Putamen (tissue), 1 donor: ENCODE measurements around the gene SURF4.
"Not testable (repeated sequence)": the region's sequence is repeated elsewhere in the genome, so short reads cannot be mapped to it uniquely, and the experiment has no call there.

Experiments used
- DNase-seq: peaks from one replicate; pipeline ENCODE4 v3.0.0-alpha.2; 2016; ENCODE audit warnings: low spot score

Gene SURF4

DNA sequence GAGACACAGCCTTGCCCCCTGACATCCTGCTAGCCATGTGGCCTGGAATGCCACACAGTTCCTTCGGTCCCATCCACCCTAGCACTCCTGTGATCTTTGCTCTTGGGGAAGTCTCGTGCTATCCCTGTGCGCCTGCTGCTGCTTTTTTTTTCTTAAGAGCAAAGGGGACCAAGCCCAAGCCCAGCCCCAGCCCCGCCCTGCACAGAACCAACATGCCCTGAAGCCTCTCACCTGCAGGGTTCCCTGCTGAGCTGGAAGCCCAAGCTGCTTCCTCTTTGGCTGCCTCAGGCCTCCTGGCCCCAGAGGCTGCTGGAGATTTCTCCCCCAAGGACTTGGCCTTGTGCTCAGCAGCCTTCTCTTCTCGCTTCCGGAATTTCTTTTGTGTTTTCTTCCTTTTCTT is 41.7 kb downstream of the SURF4 start:
- no peak for DNase-seq

DNA sequence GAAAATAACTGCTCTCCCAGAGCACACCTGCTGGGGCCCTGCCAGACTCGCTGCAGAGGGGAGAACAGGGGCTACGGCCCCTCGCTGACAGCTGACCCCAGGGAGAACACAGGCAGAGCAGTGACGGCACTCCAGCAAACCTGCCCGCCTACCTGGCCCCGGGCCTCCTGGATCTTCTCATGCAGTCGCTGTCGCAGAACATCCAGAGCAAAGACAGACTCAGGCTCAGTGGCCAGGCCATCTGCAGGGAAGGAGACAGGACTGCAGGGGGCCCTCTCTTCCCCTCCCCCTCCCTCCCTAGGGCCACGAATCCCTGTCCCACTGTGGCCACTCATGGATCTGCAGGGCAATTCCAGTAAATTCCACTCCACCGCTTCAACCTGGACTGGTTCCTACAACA is 42.3 kb downstream of the SURF4 start:
- DNase-seq, result no peak

DNA sequence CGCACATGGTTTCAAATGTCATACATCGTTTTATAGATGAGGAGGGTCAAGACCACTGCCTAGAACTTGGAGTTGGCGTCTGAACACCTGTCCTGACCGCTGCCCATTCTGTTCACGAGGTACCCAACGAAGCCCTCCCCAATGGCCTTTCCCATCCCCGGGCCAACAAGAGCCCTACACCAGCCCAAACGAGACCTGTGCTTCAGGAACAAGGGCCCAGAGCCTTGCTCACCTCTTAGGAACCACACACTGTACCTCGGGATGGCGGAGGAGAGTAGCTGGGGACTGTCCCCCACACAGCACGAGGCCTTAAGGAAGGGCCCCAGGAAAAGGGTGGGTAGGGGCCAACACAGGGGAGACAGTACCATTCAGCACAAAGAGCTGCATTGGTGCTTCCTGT is 42.8 kb downstream of the SURF4 start:
- DNase-seq, result no peak

DNA sequence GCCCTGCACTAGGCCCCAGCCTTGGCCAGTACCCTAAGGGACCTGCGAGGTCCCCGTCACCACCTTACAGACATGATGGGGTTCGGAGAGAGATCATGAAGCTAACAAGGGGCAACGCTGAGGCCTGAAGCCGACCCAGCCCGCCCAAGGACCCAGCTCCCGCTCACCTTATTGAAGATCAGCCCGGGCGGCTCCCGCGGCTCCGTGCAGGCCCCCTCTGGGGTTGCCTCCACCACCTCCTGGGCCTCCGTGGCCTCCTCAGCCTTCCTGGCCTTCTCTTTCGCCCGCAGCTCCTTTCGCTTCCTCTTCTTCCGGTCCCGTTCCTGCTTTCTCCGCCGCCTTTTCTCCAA is 43.5 kb downstream of the SURF4 start:
- DNase-seq, result no peak

DNA sequence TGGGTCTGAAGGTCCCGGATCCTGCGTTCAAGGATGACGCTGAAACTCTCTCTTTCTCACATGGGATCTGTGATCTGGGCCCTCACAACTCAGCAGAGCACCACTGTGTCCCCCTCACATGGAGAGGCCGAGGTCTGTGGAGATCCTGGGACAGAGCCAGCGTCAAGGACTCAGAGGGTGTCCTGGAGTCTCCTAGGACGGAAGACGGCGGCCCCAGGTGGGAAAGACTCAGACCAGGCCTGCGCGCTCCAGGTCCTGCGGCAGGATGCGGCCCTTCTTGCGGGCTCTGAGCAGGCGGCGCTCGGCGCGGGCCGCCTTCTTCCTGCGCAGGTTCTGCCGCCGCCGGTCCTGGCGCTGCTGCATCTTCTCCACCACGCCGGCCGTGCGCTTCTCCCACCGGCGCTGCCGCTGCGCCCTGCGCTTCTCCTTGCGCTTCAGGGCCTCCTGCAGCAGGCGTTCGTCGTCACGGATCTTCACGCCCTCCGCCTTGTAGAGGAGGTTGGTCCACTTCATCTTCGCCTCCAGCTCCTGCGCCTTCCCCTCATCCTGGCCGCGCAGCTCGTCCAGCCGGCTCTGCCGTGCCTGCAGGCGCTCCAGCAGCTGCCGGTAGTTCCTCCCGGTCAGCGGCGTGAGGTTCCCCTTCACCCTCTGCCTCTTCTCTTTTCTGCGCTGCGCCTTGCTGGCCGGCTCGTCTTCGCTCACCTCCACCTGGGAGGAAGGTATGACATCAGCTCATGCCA is 44.0 kb downstream of the SURF4 start:
- no peak for DNase-seq

DNA sequence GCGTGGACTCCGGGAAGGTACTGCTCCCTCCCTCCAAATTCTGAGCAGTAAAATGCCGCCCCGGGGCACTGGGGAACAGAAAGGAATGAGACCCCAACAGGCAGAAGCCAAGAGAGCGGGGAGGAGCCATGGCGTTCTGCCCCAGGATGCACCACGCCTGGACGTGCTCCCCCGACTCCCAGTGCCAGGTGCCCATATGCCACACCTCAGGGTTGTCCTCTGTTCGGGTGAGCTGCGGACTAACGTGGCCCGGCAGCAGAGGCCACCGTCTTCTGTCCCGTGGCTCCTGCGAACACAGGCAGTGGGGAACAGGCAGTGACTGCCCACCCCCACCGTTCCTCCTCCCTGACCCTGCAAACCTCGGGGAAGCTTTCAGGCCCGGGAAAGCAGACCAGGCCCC is 44.6 kb downstream of the SURF4 start:
- DNase-seq, result no peak

DNA sequence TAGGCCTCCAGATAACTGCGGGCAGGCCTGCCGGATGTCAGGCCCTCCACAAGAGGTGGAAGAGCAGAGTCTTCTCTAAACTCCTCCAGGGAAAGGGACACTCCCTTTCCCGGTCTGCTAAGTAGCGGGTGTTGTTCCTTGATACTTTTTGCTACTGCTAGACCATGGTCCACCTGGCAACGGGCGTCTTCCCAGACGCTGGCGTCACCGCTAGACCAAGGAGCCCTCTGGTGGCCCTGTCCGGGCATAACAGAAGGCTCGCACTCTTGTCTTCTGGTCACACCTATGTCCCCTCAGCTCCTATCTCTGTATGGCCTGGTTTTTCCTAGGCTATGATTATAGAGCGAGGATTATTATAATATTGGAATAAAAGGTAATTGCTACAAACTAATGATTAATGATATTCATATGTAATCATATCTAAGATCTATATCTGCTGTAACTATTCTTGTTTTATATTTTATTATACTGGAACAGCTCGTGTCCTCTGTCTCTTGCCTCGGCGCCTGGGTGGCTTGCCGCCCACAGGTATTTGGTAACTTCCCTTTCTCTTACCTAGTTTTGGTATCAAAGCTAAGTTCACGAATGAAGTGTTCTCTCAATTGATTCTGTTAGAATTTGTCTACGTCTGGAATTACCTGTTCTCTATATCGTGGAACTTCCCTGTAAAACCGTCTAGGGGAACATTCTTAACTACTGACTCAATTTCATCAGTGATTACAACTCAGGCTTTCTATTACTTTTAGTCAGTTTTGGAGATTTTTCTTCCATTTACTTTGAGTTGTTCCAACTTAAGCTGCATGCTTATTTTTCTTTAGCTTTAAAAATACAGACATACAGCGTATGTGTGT is 46.3 kb downstream of the SURF4 start:
- not testable (repeated sequence) for DNase-seq

DNA sequence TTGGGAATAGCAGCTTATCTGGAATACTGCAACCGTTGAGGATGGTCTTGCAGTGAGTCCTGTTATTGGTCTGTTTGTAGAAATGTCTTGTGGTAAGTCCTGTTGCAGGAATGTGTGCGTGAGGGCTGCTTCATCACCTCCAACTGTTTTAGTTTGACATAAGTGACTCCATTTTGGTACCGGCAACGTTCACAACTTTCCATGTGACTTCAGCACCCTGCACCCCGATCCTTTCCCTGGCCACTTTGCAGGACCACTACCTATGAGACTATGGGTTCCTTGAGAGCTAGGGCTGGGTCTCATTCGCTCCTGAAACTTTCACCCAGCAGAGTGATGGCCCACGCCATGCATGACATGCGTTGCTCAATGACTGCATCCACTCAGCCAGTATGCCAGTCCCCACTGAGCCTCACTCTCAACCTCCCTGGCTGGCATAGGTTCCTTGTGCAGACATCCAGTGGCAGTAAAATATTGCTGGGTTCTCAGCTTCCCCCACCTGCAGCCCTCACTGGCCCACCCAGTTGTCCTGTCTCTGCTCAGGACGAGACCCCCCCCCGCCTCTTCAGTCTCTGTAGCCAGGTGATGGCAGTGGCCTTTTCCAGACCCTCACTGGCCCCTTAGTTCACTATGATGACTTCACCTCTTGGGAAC is 47.9 kb downstream of the SURF4 start:
- DNase-seq, result no peak

DNA sequence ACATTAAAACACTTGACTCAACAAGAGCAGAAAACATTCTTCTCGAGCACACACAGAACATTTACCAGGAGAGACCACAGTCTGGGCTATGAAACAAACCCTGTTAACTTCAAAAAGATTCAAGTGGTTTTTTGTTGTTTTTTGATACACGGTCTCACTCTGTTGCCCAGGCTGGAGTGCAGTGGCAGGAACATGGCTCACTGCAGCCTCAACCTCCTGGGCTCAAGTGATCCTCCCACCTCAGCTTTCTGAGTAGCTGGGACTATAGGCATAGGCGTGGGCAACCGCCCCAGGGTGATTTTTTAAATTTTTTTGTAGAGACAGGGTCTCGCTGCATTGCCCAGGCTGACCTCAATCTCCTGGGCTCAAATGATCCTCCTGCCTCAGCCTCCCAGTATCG is 48.8 kb downstream of the SURF4 start:
- not testable (repeated sequence) for DNase-seq

DNA sequence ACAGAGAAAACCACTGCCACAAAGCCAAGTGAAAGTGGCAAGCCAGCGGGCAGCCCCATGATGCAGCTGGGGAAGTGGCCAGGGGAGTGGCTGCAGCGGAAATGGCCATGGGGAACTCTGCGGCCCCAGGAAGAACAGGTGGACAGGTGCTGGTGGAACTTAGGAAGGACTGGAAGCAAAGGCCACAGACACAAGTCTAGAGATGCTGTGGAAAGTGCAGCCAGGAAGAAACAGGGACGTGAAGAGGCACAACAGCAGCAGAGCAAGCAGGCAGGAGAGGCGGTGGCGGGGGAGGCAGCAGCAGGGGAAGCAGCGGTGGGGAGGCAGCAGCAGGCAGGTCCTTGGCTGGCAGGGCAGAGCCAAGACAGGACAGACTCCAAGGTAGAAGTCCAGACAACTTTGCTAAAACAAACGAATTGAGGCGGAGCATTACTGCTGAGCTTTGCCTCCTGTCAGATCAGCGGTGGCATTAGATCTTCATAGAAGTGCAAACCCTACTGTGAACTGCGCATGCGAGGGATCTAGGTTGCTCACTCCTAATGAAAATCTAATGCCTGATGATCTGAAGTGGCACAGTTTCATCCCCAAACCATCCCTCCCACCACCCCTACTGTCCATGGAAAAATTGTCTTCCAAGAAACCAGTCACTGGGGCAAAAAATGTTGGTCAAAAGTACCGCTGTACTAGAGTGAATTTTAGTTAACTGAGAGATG is 51.7 kb downstream of the SURF4 start:
- DNase-seq, result no peak

DNA sequence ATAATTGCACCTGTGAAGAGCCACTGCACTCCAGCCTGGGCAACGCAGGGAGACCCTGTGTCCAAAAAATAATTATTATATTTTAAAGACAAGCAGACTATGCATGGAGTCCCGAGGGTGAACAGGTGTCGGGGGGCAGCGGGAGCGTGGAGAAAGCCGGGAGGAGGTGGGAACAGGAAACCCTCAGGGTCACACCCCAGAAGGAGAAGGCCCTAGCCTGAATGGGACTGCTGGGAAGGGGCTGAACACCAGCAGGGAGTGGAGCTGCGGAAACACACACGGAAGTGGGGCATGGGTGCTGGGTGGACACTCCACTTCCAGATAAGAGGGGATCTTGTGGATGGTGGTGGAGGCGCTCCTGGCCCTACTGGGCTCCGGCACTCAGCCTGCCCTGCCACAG is 52.6 kb downstream of the SURF4 start:
- DNase-seq, result no peak

DNA sequence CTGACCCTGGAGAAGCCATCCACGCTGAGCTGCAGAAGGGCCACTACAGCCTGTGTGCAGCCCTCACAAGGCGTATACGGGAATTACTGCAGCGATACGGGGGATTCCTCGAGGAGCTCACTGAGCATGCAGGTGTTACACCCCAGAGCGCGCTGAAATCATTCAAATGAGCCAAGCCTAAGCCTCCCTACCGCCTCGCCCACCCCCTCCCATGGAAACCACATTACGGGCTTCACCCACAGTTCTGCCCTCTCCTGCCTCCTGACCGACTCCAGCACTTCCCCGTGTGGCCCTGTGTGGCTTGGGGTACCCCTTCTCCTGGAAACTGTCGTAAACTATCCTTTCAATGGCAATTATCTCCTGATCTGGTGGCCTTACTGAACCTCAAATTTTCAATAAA is 53.2 kb downstream of the SURF4 start:
- DNase-seq, result no peak

DNA sequence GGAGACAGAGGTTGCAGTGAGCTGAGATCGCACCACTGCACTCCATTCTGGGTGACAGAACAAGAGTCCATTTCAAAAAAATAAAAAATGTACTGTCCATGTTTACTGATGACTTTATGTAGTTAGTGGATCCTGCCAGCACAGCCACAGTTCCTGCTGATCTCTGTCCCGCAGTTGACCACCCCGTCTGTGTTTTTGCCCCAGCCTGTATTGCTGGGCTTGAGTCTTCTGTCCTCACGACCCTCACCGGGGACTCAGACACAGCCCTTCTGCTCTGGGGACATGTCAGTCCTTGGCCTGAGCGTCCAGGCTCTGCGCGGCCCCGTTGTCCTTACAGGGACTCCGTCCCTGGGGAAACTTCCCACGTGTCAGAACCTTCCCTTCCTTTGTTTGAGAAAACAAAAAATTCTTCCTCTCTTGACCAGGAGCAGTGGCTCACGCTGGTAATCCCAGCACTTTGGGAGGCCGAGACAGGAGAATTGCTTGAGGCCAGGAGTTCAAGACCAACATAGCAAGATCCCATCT is 54.4 kb downstream of the SURF4 start:
- DNase-seq, result no peak

DNA sequence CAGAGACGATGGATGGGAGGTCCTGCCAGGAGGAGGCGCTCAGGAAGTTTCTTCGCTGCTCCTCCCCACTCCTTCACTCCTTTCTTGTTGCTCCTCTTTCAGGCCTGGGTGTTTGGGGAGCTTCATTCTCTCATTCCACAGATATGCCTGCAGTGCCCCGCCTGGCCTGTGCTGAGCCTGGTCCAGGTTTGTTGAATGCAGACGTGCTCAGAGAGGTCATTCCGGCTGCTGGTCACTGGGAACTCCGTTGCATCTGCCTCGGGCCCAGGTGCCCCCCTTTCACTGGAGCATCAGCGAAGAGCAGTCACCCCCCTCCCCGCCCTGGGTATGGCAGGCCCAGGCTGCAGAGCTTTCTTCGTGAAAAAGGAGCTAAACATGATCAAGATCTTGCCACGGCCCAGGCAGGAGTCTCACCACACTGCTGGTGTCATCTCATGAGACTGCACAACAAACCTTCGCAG is 55.4 kb downstream of the SURF4 start:
- DNase-seq, result no peak

DNA sequence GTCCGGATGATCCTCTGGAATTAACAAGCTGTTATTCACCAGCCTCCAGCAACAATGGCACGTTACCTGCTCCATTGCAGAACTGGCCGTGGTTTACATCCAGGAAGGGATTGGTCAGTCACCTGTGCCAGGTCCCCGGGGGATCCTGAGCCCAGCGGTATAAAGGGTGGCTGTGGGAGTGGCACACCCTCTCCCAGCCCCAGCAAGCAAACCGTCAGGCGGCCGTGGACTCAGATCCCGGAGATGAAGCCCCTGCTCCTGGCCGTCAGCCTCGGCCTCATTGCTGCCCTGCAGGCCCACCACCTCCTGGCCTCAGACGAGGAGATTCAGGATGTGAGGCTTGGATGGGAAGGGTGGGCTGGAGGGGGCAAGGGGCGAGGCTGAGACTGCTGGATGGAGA is 58.3 kb downstream of the SURF4 start:
- DNase-seq, result not testable (repeated sequence)

DNA sequence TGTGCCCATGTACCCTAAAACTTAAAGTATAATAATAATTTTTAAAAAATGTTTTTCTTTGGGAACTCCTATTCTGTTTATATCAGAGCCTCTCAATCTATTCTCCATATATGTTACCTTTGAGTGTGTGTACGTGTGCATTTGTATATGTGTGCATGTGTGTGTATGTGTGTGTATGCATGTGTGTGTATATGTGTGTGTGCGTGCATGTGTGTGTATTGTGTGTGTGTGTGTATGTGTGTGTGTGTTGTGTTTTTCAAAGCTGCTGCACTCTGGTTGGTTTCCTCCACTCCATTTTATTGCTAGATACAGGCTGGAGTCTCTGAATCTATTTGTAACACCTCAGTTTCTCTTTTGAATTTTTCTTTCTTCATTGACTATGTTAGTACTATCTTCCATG is 59.9 kb downstream of the SURF4 start:
- no peak for DNase-seq
